K562 (cell line): ENCODE measurements around the gene AMFR. TPM values are rescaled to one million over a fixed set of nuclear protein-coding genes. Genes with fewer than 3 reads are reported as not detected.

ENCODE experiments used
- ATF4 ChIP-seq: fragments of 450-650 bp; formaldehyde crosslinking; IDR thresholded peaks from 2 replicates; pipeline ENCODE4 v1.4.0; 2022; ENCODE audit warnings: mild to moderate bottlenecking, moderate library complexity
- CC2D1A ChIP-seq: fragments of 450-650 bp; IDR thresholded peaks from 2 replicates; pipeline ENCODE4 v1.6.1; 2017; ENCODE audit warnings: mild to moderate bottlenecking
- E2F6 ChIP-seq, 2 experiments: IDR thresholded peaks; 2 replicates each; pipeline ENCODE4 v1.6.1; 2011; ENCODE audit warnings: borderline replicate concordance in 1 of 2, control low read depth in 1 of 2, low read depth in 1 of 2, low read length in 1 of 2, mild to moderate bottlenecking in 1 of 2, mixed read lengths in 1 of 2, moderate library complexity in 1 of 2; ENCODE audit not compliant: insufficient read depth in 1 of 2, insufficient read length in 1 of 2, poor library complexity in 1 of 2, severe bottlenecking in 1 of 2; ENCODE audit errors: extremely low read depth in 1 of 2
- EGR1 ChIP-seq: fragments of 450-650 bp; conservative IDR thresholded peaks from 2 replicates; pipeline ENCODE4 v1.6.1; 2017; ENCODE audit warnings: mild to moderate bottlenecking
- MCM2 ChIP-seq: fragments of 450-650 bp; IDR thresholded peaks from 2 replicates; pipeline ENCODE4 v1.6.1; 2017; ENCODE audit warnings: low read depth, mild to moderate bottlenecking
- PHF8 ChIP-seq: fragments of 200-600 bp; sonication (generic); IDR thresholded peaks from 2 replicates; pipeline ENCODE4 v1.6.1; 2012; ENCODE audit warnings: mixed run types, mild to moderate bottlenecking, inconsistent platforms, low read length, moderate library complexity, borderline replicate concordance
- POLR2G ChIP-seq: fragments of 200-400 bp; formaldehyde crosslinking; IDR thresholded peaks from 2 replicates; pipeline ENCODE4 v1.6.1; 2017; ENCODE audit warnings: low read depth, mild to moderate bottlenecking, antibody characterized with exemption, low read length, moderate library complexity
- THAP7 ChIP-seq: fragments of 250-450 bp; sonication (Bioruptor Pico); IDR thresholded peaks from 2 replicates; pipeline ENCODE4 v1.5.0; 2021
- ZBTB40 ChIP-seq, 2 experiments: fragments of 450-650 bp in 1 of 2; sonication (generic) in 1 of 2; formaldehyde crosslinking in 1 of 2; IDR thresholded peaks; 2 replicates each; pipeline versions ENCODE4 v1.7.1 to v1.9.0; 2016 to 2022; ENCODE audit warnings: inconsistent platforms in 1 of 2, mild to moderate bottlenecking in 1 of 2, missing genetic modification reagents in 1 of 2
- ZBTB7A ChIP-seq: IDR thresholded peaks from 2 replicates; pipeline ENCODE4 v1.6.1; 2011; ENCODE audit warnings: low read depth, mild to moderate bottlenecking, low read length, moderate library complexity, borderline replicate concordance; ENCODE audit not compliant: control insufficient read depth
- ZNF75A ChIP-seq: fragments of 450-650 bp; formaldehyde crosslinking; IDR thresholded peaks from 2 replicates; pipeline ENCODE4 v1.4.0; 2020; ENCODE audit warnings: mild to moderate bottlenecking
- polyA plus RNA-seq, 8 experiments: library from polyadenylated mRNA; depleted of rRNA in 4 of 8; stranded (reverse) in 5 of 8; unstranded in 3 of 8; fragments of >200 nt; fragmentation: Nextera tagmentation in 2 of 8; fragmentation: Illumina TruSeq in 1 of 8; extraction: Ambion mirVana in 2 of 8; extraction: Trizol in 1 of 8; gene quantifications; 2 replicates each; pipeline versions ENCODE4 v1.2.1 to v1.2.3, GENCODE V29; 2011 to 2014; ENCODE audit warnings: inconsistent platforms in 1 of 8, missing spikeins in 1 of 8
- total RNA-seq, 7 experiments: library from RNA; depleted of rRNA in 6 of 7; stranded (reverse); fragments of >200 nt in 6 of 7; fragmentation: Illumina TruSeq in 2 of 7; extraction: Trizol in 2 of 7; gene quantifications; 2 replicates each; pipeline versions ENCODE4 v1.2.1 to v1.2.3, GENCODE V29; 2011 to 2021; ENCODE audit warnings: low replicate concordance in 1 of 7

Gene AMFR
- total and polyA plus RNA-seq, 9 of the 15 experiments (the other 6 are each of a cell fraction or from before 2014, with no cell fraction given) = 15.6 to 113 (median 58.4) TPM

- TF ChIP-seq MCM2 = no peak
- peak; percentile 73 for TF ChIP-seq POLR2G
- TF ChIP-seq CC2D1A = no peak
- peak; percentile 29; the same call in 1 of the 2 replicates for TF ChIP-seq EGR1
- TF ChIP-seq THAP7 (CRISPR knock-in tag) = no peak
- TF ChIP-seq ATF4 (CRISPR knock-in tag) = no peak
- TF ChIP-seq E2F6 (IDR thresholded peaks at IDR 0.05; ENCODE audit: borderline replicate concordance in 1 of 2, extremely low read depth in 1 of 2, insufficient read depth in 1 of 2, insufficient read length in 1 of 2, low read depth in 1 of 2, low read length in 1 of 2, poor library complexity in 1 of 2, severe bottlenecking in 1 of 2) = peak in 1 of 2 experiments; percentile 6
- TF ChIP-seq ZBTB40 (IDR thresholded peaks at IDR 0.05) = no peak
- no peak for TF ChIP-seq ZBTB40 (CRISPR knock-in tag; IDR thresholded peaks at IDR 0.05)
- TF ChIP-seq ZBTB7A = peak; percentile 92
- TF ChIP-seq PHF8 = peak; percentile 80; the same call in 1 of the 2 replicates
- TF ChIP-seq ZNF75A (CRISPR knock-in tag) = no peak
Measured at GRCh38 chr16:56424791-56425438, 430 bp downstream of the AMFR start (continued).
